ENCODE results near the gene MYLK4.
A peak's percentile ranks its signal among the peaks of the same experiment; 100 is the strongest.

Gene MYLK4

GRCh38 chr6:2655844-2656433, 94.8 kb downstream of the MYLK4 start:
- no peak for DNase-seq

GRCh38 chr6:2653369-2654032, 97.2 kb downstream of the MYLK4 start:
- no peak for DNase-seq

- no peak for DNase-seq
Measured at GRCh38 chr6:2652611-2653010, 98.1 kb downstream of the MYLK4 start.

- no peak for DNase-seq
Measured at GRCh38 chr6:2651961-2652360, 98.8 kb downstream of the MYLK4 start.

GRCh38 chr6:2651536-2651935, 99.2 kb downstream of the MYLK4 start:
- DNase-seq: no peak

- DNase-seq: no peak
Measured at GRCh38 chr6:2646346-2646745, 104.4 kb downstream of the MYLK4 start.

GRCh38 chr6:2643935-2644539, 106.7 kb downstream of the MYLK4 start:
- DNase-seq: no peak

GRCh38 chr6:2643130-2643529, 107.6 kb downstream of the MYLK4 start:
- no peak for DNase-seq

GRCh38 chr6:2641044-2641725, 109.5 kb downstream of the MYLK4 start:
- no peak for DNase-seq

- DNase-seq: no peak
Measured at GRCh38 chr6:2640551-2640950, 110.2 kb downstream of the MYLK4 start.

GRCh38 chr6:2639896-2640295, 110.8 kb downstream of the MYLK4 start:
- DNase-seq: no peak

GRCh38 chr6:2639167-2639566, 111.6 kb downstream of the MYLK4 start:
- DNase-seq: no peak

GRCh38 chr6:2636672-2637071, 114.0 kb downstream of the MYLK4 start:
- no peak for DNase-seq

GRCh38 chr6:2635911-2636310, 114.8 kb downstream of the MYLK4 start:
- no peak for DNase-seq

GRCh38 chr6:2634139-2634964, 116.4 kb downstream of the MYLK4 start:
- DNase-seq: peak; percentile 72

GRCh38 chr6:2633736-2634135, 117.0 kb downstream of the MYLK4 start:
- no peak for DNase-seq

- no peak for DNase-seq
Measured at GRCh38 chr6:2632976-2633584, 117.6 kb downstream of the MYLK4 start.

- no peak for DNase-seq
Measured at GRCh38 chr6:2632368-2632767, 118.4 kb downstream of the MYLK4 start.

- DNase-seq: no peak
Measured at GRCh38 chr6:2630891-2631571, 119.7 kb downstream of the MYLK4 start.

- DNase-seq: no peak
Measured at GRCh38 chr6:2630359-2630758, 120.4 kb downstream of the MYLK4 start.

GRCh38 chr6:2626401-2626800, 124.3 kb downstream of the MYLK4 start:
- no peak for DNase-seq

- no peak for DNase-seq
Measured at GRCh38 chr6:2625581-2625980, 125.1 kb downstream of the MYLK4 start.
